Natural killer cell (primary cell): Measurements from ENCODE around the gene POU6F2. TPM values are rescaled to one million over a fixed set of nuclear protein-coding genes. Genes with fewer than 3 reads are reported as not detected.
"Not testable (repeated sequence)": the region's sequence is repeated elsewhere in the genome, so short reads cannot be mapped to it uniquely, and the experiment has no call there.

ENCODE experiments used
- ATAC-seq, 3 donors: fragments of 150-1000 bp in 2 of 3; fragments of 200-7000 bp in 1 of 3; cut with Tn5 transposase; 1 replicate in 1 of 3; 2 replicates in 2 of 3; pipeline ENCODE4 v1.10.0; 2021; ENCODE audit warnings: mild to moderate bottlenecking in 2 of 3, moderate library complexity in 2 of 3
- DNase-seq, 2 donors: peaks; one replicate each; pipeline versions ENCODE4 v3.0.0 to v3.0.0-alpha.2; 2013 to 2021; ENCODE audit warnings: mixed read lengths in 1 of 2
- H3K27ac ChIP-seq: one replicate; pipeline ENCODE4 v1.5.1; 2013; ENCODE audit warnings: mild to moderate bottlenecking, low read length
- H3K27me3 ChIP-seq: one replicate; pipeline ENCODE4 v1.6.1; 2013; ENCODE audit warnings: low read length; ENCODE audit not compliant: control insufficient read depth, insufficient read depth
- H3K36me3 ChIP-seq: one replicate; pipeline ENCODE4 v1.6.1; 2013; ENCODE audit warnings: low read length; ENCODE audit not compliant: control insufficient read depth, insufficient read depth
- H3K4me1 ChIP-seq: one replicate; pipeline ENCODE4 v1.6.1; 2013; ENCODE audit warnings: low read length; ENCODE audit not compliant: control insufficient read depth, insufficient read depth
- H3K4me3 ChIP-seq: one replicate; pipeline ENCODE4 v1.5.1; 2013; ENCODE audit warnings: low read length
- H3K9me3 ChIP-seq: one replicate; pipeline ENCODE4 v1.6.1; 2013; ENCODE audit warnings: low read length; ENCODE audit not compliant: control insufficient read depth, insufficient read depth
- H3K27ac Mint-ChIP-seq, 2 donors: one replicate each; pipeline ENCODE4 v1.8.0; 2022; ENCODE audit warnings: mild to moderate bottlenecking in 2 of 2, mixed read lengths in 2 of 2, moderate library complexity in 1 of 2
- H3K27me3 Mint-ChIP-seq, 2 donors: one replicate each; pipeline ENCODE4 v1.8.0; 2022; ENCODE audit warnings: low read depth in 2 of 2, mixed read lengths in 2 of 2
- H3K36me3 Mint-ChIP-seq: one replicate; pipeline ENCODE4 v1.8.0; 2022; ENCODE audit warnings: mixed read lengths
- H3K4me1 Mint-ChIP-seq, 2 donors: one replicate each; pipeline ENCODE4 v1.8.0; 2022; ENCODE audit warnings: mixed read lengths in 2 of 2
- H3K4me3 Mint-ChIP-seq: one replicate; pipeline ENCODE4 v1.8.0; 2022; ENCODE audit warnings: mild to moderate bottlenecking, moderate library complexity, mixed read lengths
- H3K9me3 Mint-ChIP-seq, 2 donors: one replicate each; pipeline ENCODE4 v1.8.0; 2022; ENCODE audit warnings: mixed read lengths in 2 of 2
- CTCF ChIP-seq: fragments of 200-600 bp; IDR thresholded peaks from one replicate; pipeline ENCODE4 v1.8.0; 2022; ENCODE audit warnings: antibody characterized with exemption
- WGBS: methylation state at CpG from one replicate; pipeline ENCODE4 v1.1.7; 2013; ENCODE audit warnings: missing lambda C conversion rate; ENCODE audit not compliant: insufficient coverage; 5-methylcytosine and 5-hydroxymethylcytosine counted together
- intact Hi-C: fragments of 100-400 bp; cut with micrococcal nuclease; formaldehyde crosslinking; loops from one replicate; pipeline ENCODE4 v1.14.2; 2022
- total RNA-seq, 4 donors: library from RNA; stranded (reverse); fragments of 120-200 nt in 1 of 4; gene quantifications; one replicate each; pipeline versions ENCODE4 v1.2.3 to v1.2.4, GENCODE V29; 2013 to 2022

The POU6F2 gene
- total RNA-seq, 3 donors from 2014 or later (not counting 1 experiment from before 2014, with no cell fraction given): 0.28 to 0.29 TPM; not detected in 1

- TF ChIP-seq CTCF: no peak
- Histone ChIP-seq H3K36me3 (no peaks in the 10 kb centered on the region), H3K27ac (no peak overlapping the region), H3K27me3 (no peaks in the 10 kb centered on the region), H3K4me1 (no peaks in the 10 kb centered on the region), H3K9me3 (no peaks in the 10 kb centered on the region), H3K4me3 (no peak overlapping the region)
- intact Hi-C loops: no loop called here
- Mint-ChIP-seq H3K27ac (no peak overlapping the region), H3K4me1 (no peaks in the 10 kb centered on the region), H3K36me3 (no peaks in the 10 kb centered on the region), H3K27me3 (no peaks in the 10 kb centered on the region), H3K4me3 (no peak overlapping the region), H3K9me3 (no peaks in the 10 kb centered on the region)
- ATAC-seq (no peak), DNase-seq (no peak)
- 67% methylated on average over 8 of the region's 8 CpGs for WGBS
Measured at GRCh38 chr7:39005036-39005435, 27.3 kb downstream of the POU6F2 start.

GRCh38 chr7:39005461-39005860, 27.8 kb downstream of the POU6F2 start:
- Mint-ChIP-seq H3K36me3 (no peaks in the 10 kb centered on the region), H3K4me3 (no peak overlapping the region), H3K27me3 (no peaks in the 10 kb centered on the region), H3K9me3 (no peaks in the 10 kb centered on the region), H3K27ac (no peak overlapping the region), H3K4me1 (no peaks in the 10 kb centered on the region)
- no peak overlapping the region for H3K27ac ChIP-seq
- 78% methylated on average over 6 of the region's 6 CpGs for WGBS
- H3K4me1 ChIP-seq: no peaks in the 10 kb centered on the region
- intact Hi-C loops: no loop called here
- H3K9me3 ChIP-seq: no peaks in the 10 kb centered on the region
- H3K36me3 ChIP-seq: no peaks in the 10 kb centered on the region
- DNase-seq (no peak), ATAC-seq (no peak)
- TF ChIP-seq CTCF: no peak
- H3K4me3 ChIP-seq: no peak overlapping the region
- H3K27me3 ChIP-seq: no peaks in the 10 kb centered on the region

- H3K27ac ChIP-seq, H3K9me3 Mint-ChIP-seq, H3K4me1 Mint-ChIP-seq, H3K36me3 Mint-ChIP-seq, ATAC-seq, H3K27me3 Mint-ChIP-seq, H3K4me1 ChIP-seq, H3K36me3 ChIP-seq, H3K4me3 Mint-ChIP-seq, H3K9me3 ChIP-seq, H3K4me3 ChIP-seq, H3K27ac Mint-ChIP-seq, intact Hi-C loops, H3K27me3 ChIP-seq, DNase-seq: not testable (repeated sequence)
- WGBS: 93% methylated on average over 27 of the region's 34 CpGs
Measured at GRCh38 chr7:39013049-39013939, 35.6 kb downstream of the POU6F2 start.

GRCh38 chr7:39016609-39017008, 38.9 kb downstream of the POU6F2 start:
- Histone ChIP-seq H3K9me3 (no peaks in the 10 kb centered on the region), H3K27me3 (no peaks in the 10 kb centered on the region), H3K4me1 (no peaks in the 10 kb centered on the region), H3K4me3 (no peak overlapping the region), H3K27ac (no peak overlapping the region), H3K36me3 (no peaks in the 10 kb centered on the region)
- Mint-ChIP-seq H3K36me3 (no peaks in the 10 kb centered on the region), H3K9me3 (no peaks in the 10 kb centered on the region), H3K27ac (no peak overlapping the region), H3K4me3 (no peak overlapping the region), H3K27me3 (peaks cover 0 to 6% of the 10 kb centered on the region in 2 donors), H3K4me1 (no peaks in the 10 kb centered on the region)
- no peak for ATAC-seq
- no peak for TF ChIP-seq CTCF
- DNase-seq: no peak
- intact Hi-C loops: no loop called here
- WGBS: 90% methylated on average over 9 of the region's 9 CpGs
